ENCODE measurements around the gene DGKB. TPM values are rescaled to one million over a fixed set of nuclear protein-coding genes. Genes with fewer than 3 reads are reported as not detected.
A peak's percentile ranks its signal among the peaks of the same experiment; 100 is the strongest.

DGKB gene
- total RNA-seq, 1 experiment from 2014 or later: 0.48 TPM

GRCh38 chr7:14937581-14937980 lies 35.0 kb upstream of the DGKB start:
- Histone ChIP-seq H2AFZ (no peak overlapping the region), H4K20me1 (ENCODE audit: insufficient read depth) (no peaks in the 10 kb centered on the region), H3K79me2 (ENCODE audit: low read depth) (no peaks in the 10 kb centered on the region), H3K27me3 (ENCODE audit: insufficient read depth, low read depth) (no peaks in the 10 kb centered on the region), H3K4me1 (replicated peaks; ENCODE audit: insufficient read depth) (no peaks in the 10 kb centered on the region), H3K4me2 (no peak overlapping the region), H3F3A (ENCODE audit: insufficient read depth, low read depth) (no peaks in the 10 kb centered on the region), H3K36me3 (ENCODE audit: low read depth) (no peaks in the 10 kb centered on the region), H3K27ac (no peak overlapping the region), H3K4me3 (no peak overlapping the region), H3K9me2 (ENCODE audit: insufficient read depth) (no peaks in the 10 kb centered on the region), H3K9me3 (ENCODE audit: insufficient read depth, low read depth) (no peaks in the 10 kb centered on the region)
- no peak for DNase-seq
- CTCF ChIA-PET: interaction anchor here (0.6 kb wide), 1 partner anchor 233 kb away, joined by 3 read pairs; no protein-coding TSS in a partner anchor
- intact Hi-C loops (cut with micrococcal nuclease; ENCODE audit: unreplicated experiment): no loop called here
- POLR2A ChIA-PET (ENCODE audit: unreplicated experiment): no interaction called here
- no TSS peak for BruUV-seq (replicated peaks)
- TF ChIP-seq CTCF (conservative IDR thresholded peaks at IDR 0.05) (no peak), EZH2 (IDR thresholded peaks at IDR 0.05; ENCODE audit: low read depth) (no peak)

DNA sequence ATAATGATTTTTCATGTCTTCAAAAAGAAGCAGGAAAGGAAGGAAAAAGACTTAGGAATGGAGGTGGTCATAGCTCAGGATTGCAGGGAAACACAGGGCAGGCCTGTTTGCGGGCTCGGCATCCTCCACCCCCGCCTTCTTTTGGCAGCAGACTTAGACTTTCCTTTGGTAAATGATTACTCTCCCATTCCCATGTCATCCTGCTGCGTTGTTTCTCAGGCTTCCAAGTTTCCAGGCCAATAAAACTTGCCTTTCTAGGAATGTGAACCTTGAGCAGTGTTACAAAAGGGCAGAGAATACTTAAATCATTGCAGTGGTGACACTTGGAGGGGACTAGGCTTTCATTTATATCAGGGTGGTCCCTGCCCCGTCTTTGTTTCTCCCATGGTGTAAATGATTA lies 34.0 kb upstream of the DGKB start:
- H3K27me3 ChIP-seq (ENCODE audit: insufficient read depth, low read depth): no peaks in the 10 kb centered on the region
- H4K20me1 ChIP-seq (ENCODE audit: insufficient read depth): no peaks in the 10 kb centered on the region
- no peaks in the 10 kb centered on the region for H3K9me3 ChIP-seq (ENCODE audit: insufficient read depth, low read depth)
- no peaks in the 10 kb centered on the region for H3K36me3 ChIP-seq (ENCODE audit: low read depth)
- ChIA-PET CTCF (no interaction called here), POLR2A (ENCODE audit: unreplicated experiment) (no interaction called here)
- no peak overlapping the region for H3K4me3 ChIP-seq
- TF ChIP-seq EZH2 (IDR thresholded peaks at IDR 0.05; ENCODE audit: low read depth): no peak
- no peak for TF ChIP-seq CTCF (conservative IDR thresholded peaks at IDR 0.05)
- no peaks in the 10 kb centered on the region for H3K9me2 ChIP-seq (ENCODE audit: insufficient read depth)
- no peaks in the 10 kb centered on the region for H3F3A ChIP-seq (ENCODE audit: insufficient read depth, low read depth)
- no peak overlapping the region for H3K27ac ChIP-seq
- no peak overlapping the region for H3K4me2 ChIP-seq
- H2AFZ ChIP-seq: no peak overlapping the region
- H3K79me2 ChIP-seq (ENCODE audit: low read depth): no peaks in the 10 kb centered on the region
- no peaks in the 10 kb centered on the region for H3K4me1 ChIP-seq (replicated peaks; ENCODE audit: insufficient read depth)
- BruUV-seq (replicated peaks): no TSS peak
- intact Hi-C loops (cut with micrococcal nuclease; ENCODE audit: unreplicated experiment): no loop called here
- DNase-seq: no peak

GRCh38 chr7:14934839-14935238 lies 32.3 kb upstream of the DGKB start:
- Histone ChIP-seq H3K36me3 (ENCODE audit: low read depth) (no peaks in the 10 kb centered on the region), H3K4me1 (replicated peaks; ENCODE audit: insufficient read depth) (no peaks in the 10 kb centered on the region), H3K4me3 (no peak overlapping the region), H2AFZ (0 out of 2 replicates have a peak overlapping the region, but pooled peaks have one; percentile 29), H4K20me1 (ENCODE audit: insufficient read depth) (no peaks in the 10 kb centered on the region), H3K4me2 (no peak overlapping the region), H3F3A (ENCODE audit: insufficient read depth, low read depth) (no peaks in the 10 kb centered on the region), H3K27ac (no peak overlapping the region), H3K9me3 (ENCODE audit: insufficient read depth, low read depth) (no peaks in the 10 kb centered on the region), H3K79me2 (ENCODE audit: low read depth) (no peaks in the 10 kb centered on the region), H3K27me3 (ENCODE audit: insufficient read depth, low read depth) (no peaks in the 10 kb centered on the region), H3K9me2 (ENCODE audit: insufficient read depth) (no peaks in the 10 kb centered on the region)
- ChIA-PET POLR2A (ENCODE audit: unreplicated experiment) (no interaction called here), CTCF (no interaction called here)
- TF ChIP-seq CTCF (conservative IDR thresholded peaks at IDR 0.05) (no peak), EZH2 (IDR thresholded peaks at IDR 0.05; ENCODE audit: low read depth) (no peak)
- BruUV-seq (replicated peaks): no TSS peak
- intact Hi-C loops (cut with micrococcal nuclease; ENCODE audit: unreplicated experiment): no loop called here
- no peak for DNase-seq

Data from PC-9 (cell line).